ENCODE data around the gene SMIM7.

DNA sequence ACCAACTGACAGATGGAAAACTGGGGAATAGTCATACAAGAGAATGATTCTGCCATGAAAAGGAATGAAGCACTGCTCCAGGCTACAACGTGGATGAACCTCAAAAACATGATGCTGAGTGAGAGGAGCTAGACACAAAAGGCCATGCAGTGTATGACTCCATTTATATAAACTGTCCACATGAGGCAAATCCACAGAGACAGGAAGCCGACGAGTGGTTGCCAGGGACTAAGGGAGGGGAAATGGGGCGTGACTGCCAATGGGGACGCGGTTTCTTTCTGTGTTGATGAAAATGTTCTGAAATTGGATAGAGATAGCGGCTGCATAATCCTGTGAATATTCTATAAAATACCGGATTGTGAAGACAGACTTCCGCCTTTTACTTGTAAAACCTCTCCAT is 10.2 kb downstream of the SMIM7 start:
- TF ChIP-seq CREM (CRISPR knock-in tag; IDR thresholded peaks at IDR 0.05) = no peak
- no peak for TF ChIP-seq NR1H2 (CRISPR knock-in tag; IDR thresholded peaks at IDR 0.05)

Data from WTC11 (cell line).